IMR-90 (cell line): Measurements from ENCODE around the gene HIGD2A. TPM values are rescaled to one million over a fixed set of nuclear protein-coding genes. Genes with fewer than 3 reads are reported as not detected.

Experiments used
- ATAC-seq: fragments of 200-7000 bp; cut with Tn5 transposase; 2 replicates; pipeline ENCODE4 v1.9.1; 2020; ENCODE audit warnings: low read depth, mild to moderate bottlenecking, moderate library complexity
- BruUV-seq: library from RNA; stranded (reverse); fragments of 400-500 nt; replicated peaks from 2 replicates; lab custom pipeline; 2021; lab: Mats Ljungman, UMichigan
- CTCF ChIA-PET: fragments of 300-600 bp; formaldehyde crosslinking; extraction: SDS; loops from one replicate; lab custom pipeline; 2021; ENCODE audit warnings: antibody characterized with exemption; lab: Yijun Ruan, JAX
- POLR2A ChIA-PET: fragments of 300-600 bp; sonication (Branson Sonifier 250); formaldehyde crosslinking; loops from one replicate; lab custom pipeline; 2022; ENCODE audit warnings: antibody characterized with exemption; ENCODE audit not compliant: unreplicated experiment; lab: Charles Lee
- DNase-seq: peaks from one replicate; pipeline ENCODE4 v3.0.0; 2013
- H2AFZ ChIP-seq: replicated peaks from 2 replicates; pipeline ENCODE3; 2013; ENCODE audit warnings: low read length, mild to moderate bottlenecking; ENCODE audit not compliant: poor library complexity
- H2AK5ac ChIP-seq: 2 replicates; pipeline ENCODE4 v1.6.1; 2013; ENCODE audit warnings: low read depth, low read length, inconsistent platforms
- H2AK9ac ChIP-seq: replicated peaks from 2 replicates; pipeline ENCODE3; 2013; ENCODE audit warnings: mild to moderate bottlenecking, low read depth, low read length, moderate library complexity; ENCODE audit not compliant: poor library complexity
- H2BK120ac ChIP-seq: 2 replicates; pipeline ENCODE4 v1.6.1; 2013; ENCODE audit warnings: low read depth, low read length, inconsistent platforms
- H2BK15ac ChIP-seq: 3 replicates; pipeline ENCODE4 v1.6.1; 2013; ENCODE audit warnings: low read depth, low read length, inconsistent platforms
- H2BK20ac ChIP-seq: 2 replicates; pipeline ENCODE4 v1.6.1; 2013; ENCODE audit warnings: low read depth, mild to moderate bottlenecking, inconsistent platforms, low read length, moderate library complexity
- H2BK5ac ChIP-seq: 2 replicates; pipeline ENCODE4 v1.6.1; 2013; ENCODE audit warnings: mild to moderate bottlenecking, low read depth, low read length, inconsistent platforms; ENCODE audit not compliant: poor library complexity, severe bottlenecking
- H3K14ac ChIP-seq: replicated peaks from 2 replicates; pipeline ENCODE4 v1.6.1; 2013; ENCODE audit warnings: low read depth, low read length, inconsistent platforms
- H3K18ac ChIP-seq: 2 replicates; pipeline ENCODE4 v1.6.1; 2013; ENCODE audit warnings: low read depth, low read length, control low read depth
- H3K23ac ChIP-seq: 2 replicates; pipeline ENCODE4 v1.6.1; 2013; ENCODE audit warnings: low read depth, low read length, inconsistent platforms
- H3K27ac ChIP-seq: 2 replicates; pipeline ENCODE4 v1.5.1; 2013; ENCODE audit warnings: mild to moderate bottlenecking, control low read depth, low read length; ENCODE audit not compliant: insufficient read depth
- H3K27me3 ChIP-seq: 2 replicates; pipeline ENCODE4 v1.6.1; 2013; ENCODE audit warnings: low read length; ENCODE audit not compliant: control insufficient read depth, insufficient read depth
- H3K36me3 ChIP-seq: 2 replicates; pipeline ENCODE4 v1.6.1; 2013; ENCODE audit warnings: low read length, mixed read lengths; ENCODE audit not compliant: control insufficient read depth, insufficient read depth
- H3K4ac ChIP-seq: 2 replicates; pipeline ENCODE4 v1.6.1; 2013; ENCODE audit warnings: low read depth, low read length, inconsistent platforms
- H3K4me1 ChIP-seq: 2 replicates; pipeline ENCODE4 v1.6.1; 2013; ENCODE audit warnings: low read length, mixed read lengths; ENCODE audit not compliant: control insufficient read depth, insufficient read depth
- H3K4me2 ChIP-seq: 2 replicates; pipeline ENCODE4 v1.6.1; 2013; ENCODE audit warnings: low read depth, mild to moderate bottlenecking, control low read depth, low read length, moderate library complexity
- H3K4me3 ChIP-seq: 2 replicates; pipeline ENCODE4 v1.5.1; 2013; ENCODE audit warnings: low read depth, mild to moderate bottlenecking, control low read depth, low read length, moderate library complexity; ENCODE audit not compliant: insufficient read depth
- H3K56ac ChIP-seq: 2 replicates; pipeline ENCODE4 v1.6.1; 2013; ENCODE audit warnings: low read length, inconsistent platforms; ENCODE audit not compliant: insufficient read depth; ENCODE audit errors: extremely low read depth
- H3K79me1 ChIP-seq, 2 experiments: 2 replicates each; pipeline ENCODE4 v1.6.1; 2013; ENCODE audit warnings: low read length in 2 of 2, inconsistent platforms in 1 of 2, low read depth in 1 of 2
- H3K9ac ChIP-seq: 2 replicates; pipeline ENCODE4 v1.6.1; 2013; ENCODE audit warnings: low read depth, low read length, control low read depth
- H3K9me1 ChIP-seq: 2 replicates; pipeline ENCODE4 v1.6.1; 2013; ENCODE audit warnings: low read length, inconsistent platforms; ENCODE audit not compliant: insufficient read depth
- H3K9me3 ChIP-seq: 2 replicates; pipeline ENCODE4 v1.6.1; 2013; ENCODE audit warnings: low read length; ENCODE audit not compliant: control insufficient read depth, insufficient read depth
- H4K20me1 ChIP-seq: 2 replicates; pipeline ENCODE4 v1.6.1; 2013; ENCODE audit warnings: low read length, inconsistent platforms; ENCODE audit not compliant: insufficient read depth
- H4K5ac ChIP-seq: 2 replicates; pipeline ENCODE4 v1.6.1; 2013; ENCODE audit warnings: mild to moderate bottlenecking, low read depth, low read length, control low read depth
- H4K8ac ChIP-seq, 2 experiments: 2 replicates each; pipeline ENCODE4 v1.6.1; 2013; ENCODE audit warnings: low read depth in 2 of 2, low read length in 2 of 2, control low read depth in 1 of 2, inconsistent platforms in 1 of 2
- H4K91ac ChIP-seq: 2 replicates; pipeline ENCODE4 v1.6.1; 2013; ENCODE audit warnings: low read depth, low read length, inconsistent platforms; ENCODE audit not compliant: insufficient read depth
- BHLHE40 ChIP-seq: fragments of 150-350 bp; IDR thresholded peaks from 2 replicates; pipeline ENCODE4 v1.6.1; 2016; ENCODE audit warnings: mild to moderate bottlenecking, low read depth, low read length
- ELK1 ChIP-seq: fragments of 150-350 bp; IDR thresholded peaks from 2 replicates; pipeline ENCODE4 v1.6.1; 2016; ENCODE audit warnings: low read depth, mild to moderate bottlenecking, low read length, moderate library complexity, borderline replicate concordance
- FOS ChIP-seq: fragments of 150-350 bp; IDR thresholded peaks from 2 replicates; pipeline ENCODE4 v1.6.1; 2016; ENCODE audit warnings: low read depth, low read length
- MXI1 ChIP-seq: IDR thresholded peaks from 2 replicates; pipeline ENCODE4 v1.6.1; 2012; ENCODE audit warnings: low read depth, mild to moderate bottlenecking, low read length, moderate library complexity, borderline replicate concordance
- RAD21 ChIP-seq: IDR thresholded peaks from 2 replicates; pipeline ENCODE4 v1.6.1; 2012; ENCODE audit warnings: low read length, improper control_type of control experiment
- RCOR1 ChIP-seq: IDR thresholded peaks from 2 replicates; pipeline ENCODE4 v1.6.1; 2012; ENCODE audit warnings: mild to moderate bottlenecking, low read length, improper control_type of control experiment; ENCODE audit not compliant: insufficient replicate concordance
- SMC3 ChIP-seq: fragments of 150-350 bp; IDR thresholded peaks from 2 replicates; pipeline ENCODE4 v1.6.1; 2016; ENCODE audit warnings: low read depth, mild to moderate bottlenecking, antibody characterized with exemption, low read length, moderate library complexity
- USF2 ChIP-seq: fragments of 150-350 bp; IDR thresholded peaks from 2 replicates; pipeline ENCODE4 v1.6.1; 2017; ENCODE audit warnings: mild to moderate bottlenecking, antibody characterized with exemption, low read length, low read depth
- WGBS, 2 experiments: methylation state at CpG; one replicate each; pipeline versions ENCODE4 v1.1.5 to v1.1.7; 2013; ENCODE audit warnings: missing lambda C conversion rate in 2 of 2; ENCODE audit not compliant: insufficient read length in 1 of 2; ENCODE audit errors: extremely low coverage in 2 of 2; 5-methylcytosine and 5-hydroxymethylcytosine counted together
- dilution Hi-C: fragments of 300-500 bp; cut with HindIII; formaldehyde crosslinking; loops from one replicate; pipeline ENCODE4 v1.14.3; 2018; ENCODE audit warnings: low sequenced_read_pairs; ENCODE audit not compliant: unreplicated experiment
- in situ Hi-C: fragments of 300-500 bp; cut with MboI; formaldehyde crosslinking; loops from 3 replicates; pipeline ENCODE4 v1.14.3; 2019; ENCODE audit warnings: low sequenced_read_pairs, inconsistent platforms, mixed read lengths
- intact Hi-C: fragments of 100-400 bp; cut with micrococcal nuclease; formaldehyde crosslinking; loops from 2 replicates; pipeline ENCODE4 v1.10.0; 2022
- polyA plus RNA-seq, 3 experiments: library from polyadenylated mRNA; depleted of rRNA; stranded (reverse); fragments of >200 nt; gene quantifications; 2 replicates each; pipeline ENCODE4 v1.2.3, GENCODE V29; 2012; ENCODE audit warnings: low replicate concordance in 1 of 3
- total RNA-seq: library from RNA; depleted of rRNA; stranded (reverse); fragments of >200 nt; gene quantifications from 2 replicates; pipeline ENCODE4 v1.2.3, GENCODE V29; 2012

Gene HIGD2A
- total and polyA plus RNA-seq, 2 of the 4 experiments (the other 2 are of a cell fraction) = 35.0 to 131 TPM

GRCh38 chr5:176397736-176398420 lies 9.3 kb downstream of the HIGD2A start:
- Histone ChIP-seq H3K4me2 (no peak overlapping the region), H2AK5ac (no peak overlapping the region), H3K9me3 (no peaks in the 10 kb centered on the region), H3K14ac (no peak overlapping the region), H2BK5ac (no peak overlapping the region), H2AFZ (no peak overlapping the region), H3K4me3 (no peak overlapping the region), H3K18ac (no peak overlapping the region), H3K27ac (no peak overlapping the region), H3K4me1 (peaks cover 4% of the 10 kb centered on the region; the same call in 1 of the 2 replicates), H2AK9ac (no peak overlapping the region), H3K56ac (no peak overlapping the region), H3K9me1 (no peaks in the 10 kb centered on the region; the same call in 1 of the 2 replicates), H3K79me1 (peaks cover 6 to 21% of the 10 kb centered on the region in 2 experiments; a peak in 2 of 4 replicates), H2BK20ac (no peak overlapping the region), H3K9ac (no peak overlapping the region), H3K36me3 (peaks cover 21% of the 10 kb centered on the region), H4K91ac (no peak overlapping the region), H3K4ac (no peak overlapping the region), H3K23ac (no peak overlapping the region), H4K5ac (no peak overlapping the region), H3K27me3 (no peaks in the 10 kb centered on the region), H2BK120ac (no peak overlapping the region), H2BK15ac (no peak overlapping the region), H4K8ac (no peak overlapping the region), H4K20me1 (peaks cover 4% of the 10 kb centered on the region; the same call in 1 of the 2 replicates)
- intact Hi-C loops = no loop called here
- TF ChIP-seq RAD21 = no peak
- TF ChIP-seq BHLHE40 = no peak
- no peak for TF ChIP-seq MXI1
- no peak for TF ChIP-seq ELK1
- no peak for TF ChIP-seq FOS
- no peak for TF ChIP-seq USF2
- no peak for TF ChIP-seq SMC3
- no peak for TF ChIP-seq RCOR1
- ATAC-seq (no peak), DNase-seq (no peak)
- no TSS peak for BruUV-seq
- POLR2A ChIA-PET = no interaction called here
- 90% methylated on average over 9 of the region's 18 CpGs; no CpG with 5 or more reads in 1 of the 2 experiments for WGBS, 2 experiments
- dilution Hi-C loops = no loop called here
- in situ Hi-C loops = no loop called here
- CTCF ChIA-PET = no interaction called here
